ENCODE results near the gene LIN28B. TPM values are rescaled to one million over a fixed set of nuclear protein-coding genes. Genes with fewer than 3 reads are reported as not detected.

LIN28B gene
- total and polyA plus RNA-seq, 2 of the 4 experiments (the other 2 are of a cell fraction): not detected

GRCh38 chr6:104986625-104987024, 29.7 kb downstream of the LIN28B start:
- no peaks in the 10 kb centered on the region for H3K36me3 ChIP-seq (ENCODE audit: control insufficient read depth, insufficient read depth, low read length)
- POLR2A ChIA-PET (ENCODE audit: unreplicated experiment): no interaction called here
- no peak overlapping the region for H3K56ac ChIP-seq (ENCODE audit: extremely low read depth, insufficient read depth, low read length)
- H4K20me1 ChIP-seq (ENCODE audit: insufficient read depth, low read length): no peaks in the 10 kb centered on the region
- H3K4me1 ChIP-seq (ENCODE audit: control insufficient read depth, insufficient read depth, low read length): no peaks in the 10 kb centered on the region
- no peak overlapping the region for H2BK5ac ChIP-seq (ENCODE audit: low read depth, low read length, poor library complexity, severe bottlenecking)
- H3K23ac ChIP-seq (ENCODE audit: low read depth, low read length): no peak overlapping the region
- no peak overlapping the region for H3K4ac ChIP-seq (ENCODE audit: low read depth, low read length)
- no peak overlapping the region for H3K27ac ChIP-seq (ENCODE audit: insufficient read depth, low read length)
- no peak overlapping the region for H2BK120ac ChIP-seq (ENCODE audit: low read depth, low read length)
- 0 out of 2 replicates have a peak, but pooled peaks cover 1% of the 10 kb centered on the region for H3K27me3 ChIP-seq (ENCODE audit: control insufficient read depth, insufficient read depth, low read length)
- in situ Hi-C loops (cut with MboI; ENCODE audit: low sequenced_read_pairs) (no loop called here), dilution Hi-C loops (cut with HindIII; ENCODE audit: low sequenced_read_pairs, unreplicated experiment) (no loop called here), intact Hi-C loops (cut with micrococcal nuclease) (no loop called here)
- no peak overlapping the region for H2BK15ac ChIP-seq (ENCODE audit: low read depth, low read length)
- H4K8ac ChIP-seq (ENCODE audit: low read depth in 2 of 2, low read length in 2 of 2): no peak overlapping the region
- no peak overlapping the region for H3K18ac ChIP-seq (ENCODE audit: low read depth, low read length)
- no peak overlapping the region for H3K14ac ChIP-seq (replicated peaks; ENCODE audit: low read depth, low read length)
- 56% methylated on average over 2 of the region's 3 CpGs; no CpG with 5 or more reads in 1 of the 2 experiments for WGBS, 2 experiments (ENCODE audit: extremely low coverage in 2 of 2, insufficient read length in 1 of 2)
- no peaks in the 10 kb centered on the region for H3K9me1 ChIP-seq (ENCODE audit: insufficient read depth, low read length)
- CTCF ChIA-PET: no interaction called here
- no peak overlapping the region for H2BK20ac ChIP-seq (ENCODE audit: low read depth, low read length)
- H3K4me3 ChIP-seq (ENCODE audit: insufficient read depth, low read depth, low read length): no peak overlapping the region
- BruUV-seq (replicated peaks): no TSS peak
- H3K9me3 ChIP-seq (ENCODE audit: control insufficient read depth, insufficient read depth, low read length): no peaks in the 10 kb centered on the region
- no peak for ATAC-seq (ENCODE audit: low read depth)
- no peak overlapping the region for H3K4me2 ChIP-seq (ENCODE audit: low read depth, low read length)
- no peak for TF ChIP-seq MAZ (IDR thresholded peaks at IDR 0.05; ENCODE audit: borderline replicate concordance, low read depth, low read length)
- TF ChIP-seq BHLHE40 (IDR thresholded peaks at IDR 0.05; ENCODE audit: low read depth, low read length): no peak
- no peak for TF ChIP-seq SMC3 (IDR thresholded peaks at IDR 0.05; ENCODE audit: low read depth, low read length)
- TF ChIP-seq CTCF (conservative IDR thresholded peaks at IDR 0.05; ENCODE audit: low read depth, low read length): no peak
- no peak for TF ChIP-seq FOS (IDR thresholded peaks at IDR 0.05; ENCODE audit: low read depth, low read length)
- TF ChIP-seq RAD21 (IDR thresholded peaks at IDR 0.05; ENCODE audit: low read length): no peak
- no peak for TF ChIP-seq USF2 (IDR thresholded peaks at IDR 0.05; ENCODE audit: low read depth, low read length)
- TF ChIP-seq MAFK (IDR thresholded peaks at IDR 0.05; ENCODE audit: low read depth, low read length): no peak
- TF ChIP-seq CHD1 (IDR thresholded peaks at IDR 0.05; ENCODE audit: low read depth, low read length): no peak
- no peak for TF ChIP-seq ELK1 (IDR thresholded peaks at IDR 0.05; ENCODE audit: borderline replicate concordance, low read depth, low read length)
- no peak for TF ChIP-seq NFE2L2 (IDR thresholded peaks at IDR 0.05; ENCODE audit: low read depth, low read length)
- no peak for TF ChIP-seq RCOR1 (IDR thresholded peaks at IDR 0.05; ENCODE audit: insufficient replicate concordance, low read length)
- no peak for TF ChIP-seq CEBPB (IDR thresholded peaks at IDR 0.05; ENCODE audit: low read depth, low read length)
- no peak for TF ChIP-seq RFX5 (IDR thresholded peaks at IDR 0.05; ENCODE audit: low read depth, low read length)
- no peak overlapping the region for H2AFZ ChIP-seq (replicated peaks; ENCODE audit: low read length, poor library complexity)
- no peak overlapping the region for H4K5ac ChIP-seq (ENCODE audit: low read depth, low read length)
- H4K91ac ChIP-seq (ENCODE audit: insufficient read depth, low read depth, low read length): no peak overlapping the region
- H3K79me1 ChIP-seq (ENCODE audit: low read depth in 1 of 2, low read length in 2 of 2): no peaks in the 10 kb centered on the region
- H2AK9ac ChIP-seq (replicated peaks; ENCODE audit: low read depth, low read length, poor library complexity): no peak overlapping the region
- no peak overlapping the region for H2AK5ac ChIP-seq (ENCODE audit: low read depth, low read length)
- no peak overlapping the region for H3K9ac ChIP-seq (ENCODE audit: low read depth, low read length)
- no peak for DNase-seq
